Skeletal muscle satellite cell (primary cell): ENCODE results near the gene DHX38.
"Not testable (repeated sequence)": the region's sequence is repeated elsewhere in the genome, so short reads cannot be mapped to it uniquely, and the experiment has no call there.

ENCODE experiments used
- H3K27me3 ChIP-seq: 2 replicates; pipeline ENCODE4 v1.7.0; 2013; ENCODE audit warnings: low read length; ENCODE audit not compliant: control insufficient read depth, insufficient read depth
- H3K36me3 ChIP-seq: 2 replicates; pipeline ENCODE4 v1.7.0; 2013; ENCODE audit warnings: mild to moderate bottlenecking, control low read depth, low read length; ENCODE audit not compliant: insufficient read depth
- H3K4me1 ChIP-seq: 2 replicates; pipeline ENCODE4 v1.7.0; 2013; ENCODE audit warnings: low read length; ENCODE audit not compliant: control insufficient read depth, insufficient read depth
- H3K4me2 ChIP-seq: 2 replicates; pipeline ENCODE4 v1.7.0; 2013; ENCODE audit warnings: mild to moderate bottlenecking, low read length
- H3K4me3 ChIP-seq: 2 replicates; pipeline ENCODE4 v1.7.0; 2013; ENCODE audit warnings: low read length
- H3K9ac ChIP-seq: 2 replicates; pipeline ENCODE4 v1.7.0; 2013; ENCODE audit warnings: mild to moderate bottlenecking, low read depth, low read length, moderate library complexity
- H3K9me3 ChIP-seq: replicated peaks from 2 replicates; pipeline ENCODE4 v1.7.0; 2013; ENCODE audit warnings: mild to moderate bottlenecking, control low read depth, low read length

Gene DHX38

DNA sequence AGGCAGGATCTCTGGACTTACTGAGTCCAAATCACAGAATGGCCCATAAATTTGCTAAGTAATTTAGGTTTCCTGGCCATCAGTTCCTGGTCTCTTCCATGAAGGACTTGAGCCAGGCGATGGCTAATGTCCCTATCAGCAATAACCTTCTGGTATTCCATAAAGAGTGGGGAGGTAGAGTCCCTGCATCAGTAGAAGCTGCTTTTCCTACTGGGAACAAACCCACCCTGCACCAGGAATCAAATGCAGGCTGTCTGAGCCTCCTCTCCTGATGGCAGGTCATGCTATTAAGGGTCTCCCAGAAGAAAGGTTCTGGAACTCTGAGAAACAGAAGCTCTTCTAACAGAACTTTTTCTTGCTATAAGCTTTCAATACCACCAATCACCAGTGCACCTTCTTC is 32.1 kb upstream of the DHX38 start:
- H3K36me3 ChIP-seq: no peaks in the 10 kb centered on the region
- H3K27me3 ChIP-seq: no peaks in the 10 kb centered on the region
- no peak overlapping the region for H3K9ac ChIP-seq
- H3K4me2 ChIP-seq: no peak overlapping the region
- H3K4me1 ChIP-seq: no peaks in the 10 kb centered on the region
- H3K9me3 ChIP-seq: no peaks in the 10 kb centered on the region
- H3K4me3 ChIP-seq: no peak overlapping the region

DNA sequence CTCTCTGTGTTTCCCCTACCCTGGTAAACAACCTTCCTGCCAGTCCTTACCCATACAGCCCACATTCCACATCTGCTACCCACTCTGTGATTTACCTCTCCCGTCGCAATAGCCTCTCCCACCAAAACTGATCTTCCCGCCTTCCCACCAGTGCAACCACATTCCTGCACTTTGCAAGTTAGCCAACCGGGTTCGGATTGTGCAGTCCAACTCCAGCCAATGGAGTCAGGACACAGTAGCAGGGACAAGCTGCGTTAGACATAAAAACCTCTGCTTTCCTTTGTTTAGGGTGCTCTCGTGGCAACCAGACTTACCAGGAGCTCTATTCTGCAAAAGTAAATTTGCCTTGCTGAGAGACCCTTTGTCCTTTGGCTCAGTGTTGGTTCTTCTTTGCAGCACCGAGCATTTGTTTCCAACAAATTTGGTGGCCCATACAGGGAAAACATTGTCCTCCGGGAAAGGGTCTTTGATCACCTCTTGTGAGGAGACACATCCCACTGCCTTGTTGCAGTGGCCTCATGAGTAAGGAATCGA is 29.2 kb upstream of the DHX38 start:
- Histone ChIP-seq H3K9me3 (no peaks in the 10 kb centered on the region), H3K4me1 (no peaks in the 10 kb centered on the region), H3K9ac (no peak overlapping the region), H3K27me3 (no peaks in the 10 kb centered on the region), H3K4me3 (no peak overlapping the region), H3K36me3 (no peaks in the 10 kb centered on the region), H3K4me2 (no peak overlapping the region)

- H3K4me1 ChIP-seq: no peaks in the 10 kb centered on the region
- no peak overlapping the region for H3K4me3 ChIP-seq
- no peaks in the 10 kb centered on the region for H3K36me3 ChIP-seq
- H3K9ac ChIP-seq: no peak overlapping the region
- no peaks in the 10 kb centered on the region for H3K27me3 ChIP-seq
- H3K9me3 ChIP-seq: no peaks in the 10 kb centered on the region
- no peak overlapping the region for H3K4me2 ChIP-seq
These were observed 26.9 kb upstream of the DHX38 start for GRCh38 chr16:72066747-72067146.

- Histone ChIP-seq H3K4me2 (no peak overlapping the region), H3K9ac (no peak overlapping the region), H3K9me3 (no peaks in the 10 kb centered on the region), H3K27me3 (no peaks in the 10 kb centered on the region), H3K4me1 (no peaks in the 10 kb centered on the region), H3K4me3 (no peak overlapping the region), H3K36me3 (no peaks in the 10 kb centered on the region)
These were observed 24.7 kb upstream of the DHX38 start for GRCh38 chr16:72068930-72069329.

GRCh38 chr16:72072514-72073342 is 20.9 kb upstream of the DHX38 start:
- H3K4me3 ChIP-seq: no peak overlapping the region
- no peak overlapping the region for H3K9ac ChIP-seq
- H3K9me3 ChIP-seq: no peaks in the 10 kb centered on the region
- no peaks in the 10 kb centered on the region for H3K36me3 ChIP-seq
- no peaks in the 10 kb centered on the region for H3K4me1 ChIP-seq
- no peak overlapping the region for H3K4me2 ChIP-seq
- H3K27me3 ChIP-seq: no peaks in the 10 kb centered on the region

GRCh38 chr16:72073560-72074230 is 20.0 kb upstream of the DHX38 start:
- Histone ChIP-seq H3K4me3 (no peak overlapping the region), H3K27me3 (no peaks in the 10 kb centered on the region), H3K36me3 (no peaks in the 10 kb centered on the region), H3K9me3 (no peaks in the 10 kb centered on the region), H3K4me1 (no peaks in the 10 kb centered on the region), H3K9ac (no peak overlapping the region), H3K4me2 (no peak overlapping the region)

DNA sequence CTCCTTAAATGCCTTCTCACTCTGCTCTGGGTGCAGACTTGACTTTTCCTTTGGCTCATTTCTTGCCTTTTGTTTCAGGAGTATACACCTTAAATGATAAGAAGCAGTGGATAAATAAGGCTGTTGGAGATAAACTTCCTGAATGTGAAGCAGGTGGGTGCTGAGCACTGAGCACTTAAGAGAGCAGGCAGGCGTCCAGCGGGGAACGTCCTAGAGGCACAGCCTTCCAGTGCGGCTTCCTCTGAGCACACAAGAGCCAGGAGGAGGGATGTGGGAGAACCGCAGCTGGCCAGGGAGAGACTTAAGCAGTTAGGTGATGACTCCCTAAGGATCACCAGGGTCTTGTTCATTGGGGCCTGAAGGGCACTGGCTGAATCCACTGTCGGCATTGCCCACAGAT is 18.6 kb upstream of the DHX38 start:
- H3K4me2 ChIP-seq, H3K9ac ChIP-seq, H3K4me3 ChIP-seq, H3K4me1 ChIP-seq, H3K9me3 ChIP-seq, H3K36me3 ChIP-seq, H3K27me3 ChIP-seq: not testable (repeated sequence)

DNA sequence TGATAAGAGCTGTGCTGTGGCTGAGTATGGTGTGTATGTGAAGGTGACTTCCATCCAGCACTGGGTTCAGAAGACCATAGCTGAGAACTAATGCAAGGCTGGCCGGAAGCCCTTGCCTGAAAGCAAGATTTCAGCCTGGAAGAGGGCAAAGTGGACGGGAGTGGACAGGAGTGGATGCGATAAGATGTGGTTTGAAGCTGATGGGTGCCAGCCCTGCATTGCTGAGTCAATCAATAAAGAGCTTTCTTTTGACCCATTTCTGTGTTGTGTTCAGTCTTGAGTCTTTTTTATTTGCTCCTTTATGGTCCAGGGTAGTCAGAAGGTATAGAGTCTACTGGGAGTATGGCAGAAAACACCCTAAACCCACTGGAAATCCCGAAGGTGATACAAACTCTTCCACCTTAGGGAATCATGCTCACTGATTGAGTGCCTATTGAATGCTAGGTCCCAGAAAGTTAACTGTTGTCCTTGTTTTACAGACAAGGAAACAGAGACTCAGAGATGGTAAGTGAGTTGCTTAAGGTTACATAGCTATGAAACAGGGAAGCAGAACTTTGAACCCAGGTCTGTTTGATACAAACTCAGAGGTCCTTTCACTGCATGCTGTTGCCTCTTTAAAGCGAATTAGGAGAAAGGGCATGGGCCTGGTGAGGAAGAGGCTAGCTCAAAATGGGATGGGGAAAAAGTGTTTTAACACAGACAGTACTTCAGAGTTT is 16.5 kb upstream of the DHX38 start:
- H3K9ac ChIP-seq, H3K4me1 ChIP-seq, H3K4me2 ChIP-seq, H3K9me3 ChIP-seq, H3K4me3 ChIP-seq, H3K36me3 ChIP-seq, H3K27me3 ChIP-seq: not testable (repeated sequence)

GRCh38 chr16:72083778-72084404 is 9.8 kb upstream of the DHX38 start:
- no peak overlapping the region for H3K4me3 ChIP-seq
- peaks cover 37% of the 10 kb centered on the region for H3K36me3 ChIP-seq
- no peak overlapping the region for H3K9ac ChIP-seq
- H3K4me1 ChIP-seq: no peaks in the 10 kb centered on the region
- no peak overlapping the region for H3K4me2 ChIP-seq
- H3K9me3 ChIP-seq: no peaks in the 10 kb centered on the region
- H3K27me3 ChIP-seq: no peaks in the 10 kb centered on the region

DNA sequence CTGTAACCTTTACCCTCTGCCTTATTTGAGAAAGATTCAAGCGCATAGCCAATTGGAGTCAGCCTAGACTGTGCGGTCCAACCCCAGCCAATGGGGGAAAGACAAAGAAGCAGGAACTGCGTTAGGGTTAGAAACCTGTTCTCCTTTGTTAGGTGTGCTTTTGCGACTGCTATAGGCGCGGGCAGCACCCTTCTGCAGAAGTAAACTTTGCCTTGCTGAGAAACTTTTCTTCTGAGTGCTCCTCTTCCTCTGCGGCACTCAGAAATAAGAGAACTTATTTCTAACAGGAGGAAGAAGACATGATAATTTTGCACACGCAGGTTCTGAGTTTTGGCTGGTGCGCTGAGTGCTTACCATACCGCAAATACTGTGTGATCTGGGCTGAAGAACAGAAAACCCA is 9.2 kb upstream of the DHX38 start:
- no peak overlapping the region for H3K4me3 ChIP-seq
- no peak overlapping the region for H3K9ac ChIP-seq

DNA sequence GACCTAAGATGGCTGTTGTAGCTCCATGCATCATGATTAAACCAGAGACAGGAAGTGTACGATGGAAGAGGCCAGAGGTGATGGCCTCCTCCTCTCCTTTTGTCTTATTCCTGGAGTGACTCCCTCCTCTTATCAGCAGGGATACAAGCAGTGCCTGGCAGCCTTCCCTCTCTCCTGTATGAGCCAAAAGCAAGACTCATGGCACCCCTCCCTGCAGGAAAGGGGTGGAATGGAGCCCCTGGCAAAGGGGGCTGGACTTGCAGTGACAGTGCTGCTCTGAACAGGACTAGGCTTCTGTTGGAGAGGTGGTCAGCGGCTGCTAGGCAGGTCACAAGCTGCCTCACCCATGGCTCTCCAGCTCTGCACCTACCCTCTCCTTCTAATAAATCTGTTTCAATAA is 8.6 kb upstream of the DHX38 start:
- no peak overlapping the region for H3K9ac ChIP-seq
- H3K36me3 ChIP-seq: peaks cover 48% of the 10 kb centered on the region
- no peaks in the 10 kb centered on the region for H3K4me1 ChIP-seq
- no peak overlapping the region for H3K4me2 ChIP-seq
- no peaks in the 10 kb centered on the region for H3K9me3 ChIP-seq
- no peak overlapping the region for H3K4me3 ChIP-seq
- H3K27me3 ChIP-seq: no peaks in the 10 kb centered on the region

More for the DNA sequence above, 9.2 kb upstream of the DHX38 start:
- Histone ChIP-seq H3K9me3 (no peaks in the 10 kb centered on the region), H3K4me2 (no peak overlapping the region), H3K4me1 (no peaks in the 10 kb centered on the region), H3K27me3 (no peaks in the 10 kb centered on the region), H3K36me3 (peaks cover 43% of the 10 kb centered on the region)
